NCI-H2107 treated with DMSO at 0.1 percent for 48 hours (cell line): ENCODE measurements around the gene DPY19L1.
A peak's percentile ranks its signal among the peaks of the same experiment; 100 is the strongest.
"Not testable (repeated sequence)": the region's sequence is repeated elsewhere in the genome, so short reads cannot be mapped to it uniquely, and the experiment has no call there.

Experiments used
- DNase-seq: peaks from one replicate; lab custom pipeline; 2025; ENCODE audit not compliant: unreplicated experiment; lab: John Stamatoyannopoulos, UW

DPY19L1 gene

GRCh38 chr7:35037211-35037525 is at the start of gene DPY19L1:
Gene DPY19L1 (minus strand): TSS chr7:35037485. CDS start chr7:35037394, 91 bp downstream.
- DNase-seq: no peak

GRCh38 chr7:35079517-35079916 is 42.2 kb upstream of the DPY19L1 start:
- DNase-seq: not testable (repeated sequence)

GRCh38 chr7:35074008-35074407 is 36.7 kb upstream of the DPY19L1 start:
- DNase-seq: not testable (repeated sequence)

- peak; percentile 2 for DNase-seq
Observed at GRCh38 chr7:35072950-35073827, 35.9 kb upstream of the DPY19L1 start.

GRCh38 chr7:35069084-35069483 is 31.8 kb upstream of the DPY19L1 start:
- not testable (repeated sequence) for DNase-seq

- DNase-seq: not testable (repeated sequence)
Observed at GRCh38 chr7:35065382-35065781, 28.1 kb upstream of the DPY19L1 start.

- DNase-seq: not testable (repeated sequence)
Observed at GRCh38 chr7:35058571-35058970, 21.3 kb upstream of the DPY19L1 start.

GRCh38 chr7:35057505-35058451 is 20.5 kb upstream of the DPY19L1 start:
- not testable (repeated sequence) for DNase-seq

- DNase-seq: not testable (repeated sequence)
Observed at GRCh38 chr7:35055733-35056132, 18.4 kb upstream of the DPY19L1 start.

- not testable (repeated sequence) for DNase-seq
Observed at GRCh38 chr7:35053488-35054175, 16.3 kb upstream of the DPY19L1 start.

GRCh38 chr7:35048390-35048789 is 11.1 kb upstream of the DPY19L1 start:
- DNase-seq: not testable (repeated sequence)

- DNase-seq: not testable (repeated sequence)
Observed at GRCh38 chr7:35047912-35048305, 10.6 kb upstream of the DPY19L1 start.

GRCh38 chr7:35047263-35047911 is 10.1 kb upstream of the DPY19L1 start:
- not testable (repeated sequence) for DNase-seq

GRCh38 chr7:35043301-35043700 is 6.0 kb upstream of the DPY19L1 start:
- not testable (repeated sequence) for DNase-seq

- no peak for DNase-seq
Observed at GRCh38 chr7:35040906-35041305, 3.6 kb upstream of the DPY19L1 start.

GRCh38 chr7:35039343-35039742 is 2.1 kb upstream of the DPY19L1 start:
- DNase-seq: no peak

GRCh38 chr7:35038354-35038753 is 1.1 kb upstream of the DPY19L1 start:
- no peak for DNase-seq

GRCh38 chr7:35037526-35038341 is 449 bp upstream of the DPY19L1 start:
- peak; percentile 76 for DNase-seq

GRCh38 chr7:35036361-35037171 is 719 bp downstream of the DPY19L1 start:
- DNase-seq: no peak
